Urinary bladder (tissue), 4 donors: ENCODE results near the gene SLC2A4. TPM values are rescaled to one million over a fixed set of nuclear protein-coding genes. Genes with fewer than 3 reads are reported as not detected.

Experiments
- DNase-seq: peaks from one replicate; pipeline ENCODE4 v3.0.0-alpha.2; 2015; ENCODE audit errors: extremely low spot score
- H3K27ac ChIP-seq: one replicate; pipeline ENCODE4 v1.5.1; 2013; ENCODE audit warnings: low read depth, mild to moderate bottlenecking, moderate library complexity
- H3K36me3 ChIP-seq: one replicate; pipeline ENCODE4 v1.6.1; 2013; ENCODE audit warnings: mild to moderate bottlenecking, moderate library complexity; ENCODE audit not compliant: insufficient read depth
- H3K4me1 ChIP-seq: one replicate; pipeline ENCODE4 v1.6.1; 2013; ENCODE audit warnings: mild to moderate bottlenecking, moderate library complexity; ENCODE audit not compliant: insufficient read depth
- H3K4me3 ChIP-seq: one replicate; pipeline ENCODE4 v1.5.1; 2013; ENCODE audit warnings: low read depth, low read length
- WGBS: extraction: QIAGEN DNeasy Blood & Tissue Kit; methylation state at CpG from one replicate; pipeline ENCODE4 v1.1.7; 2013; 5-methylcytosine and 5-hydroxymethylcytosine counted together
- polyA plus RNA-seq: library from polyadenylated mRNA; stranded (reverse); fragments of 200-250 nt; gene quantifications from one replicate; pipeline ENCODE4 v1.2.3, GENCODE V29; 2013
- total RNA-seq: library from RNA; depleted of rRNA; stranded (reverse); fragments of >200 nt; gene quantifications from one replicate; pipeline ENCODE4 v1.2.3, GENCODE V29; 2014
- donor health status: healthy with polysubstance abuse.
- donor health status: healthy.

The SLC2A4 gene
- total RNA-seq (11.6 TPM), polyA plus RNA-seq (66.1 TPM)

DNA sequence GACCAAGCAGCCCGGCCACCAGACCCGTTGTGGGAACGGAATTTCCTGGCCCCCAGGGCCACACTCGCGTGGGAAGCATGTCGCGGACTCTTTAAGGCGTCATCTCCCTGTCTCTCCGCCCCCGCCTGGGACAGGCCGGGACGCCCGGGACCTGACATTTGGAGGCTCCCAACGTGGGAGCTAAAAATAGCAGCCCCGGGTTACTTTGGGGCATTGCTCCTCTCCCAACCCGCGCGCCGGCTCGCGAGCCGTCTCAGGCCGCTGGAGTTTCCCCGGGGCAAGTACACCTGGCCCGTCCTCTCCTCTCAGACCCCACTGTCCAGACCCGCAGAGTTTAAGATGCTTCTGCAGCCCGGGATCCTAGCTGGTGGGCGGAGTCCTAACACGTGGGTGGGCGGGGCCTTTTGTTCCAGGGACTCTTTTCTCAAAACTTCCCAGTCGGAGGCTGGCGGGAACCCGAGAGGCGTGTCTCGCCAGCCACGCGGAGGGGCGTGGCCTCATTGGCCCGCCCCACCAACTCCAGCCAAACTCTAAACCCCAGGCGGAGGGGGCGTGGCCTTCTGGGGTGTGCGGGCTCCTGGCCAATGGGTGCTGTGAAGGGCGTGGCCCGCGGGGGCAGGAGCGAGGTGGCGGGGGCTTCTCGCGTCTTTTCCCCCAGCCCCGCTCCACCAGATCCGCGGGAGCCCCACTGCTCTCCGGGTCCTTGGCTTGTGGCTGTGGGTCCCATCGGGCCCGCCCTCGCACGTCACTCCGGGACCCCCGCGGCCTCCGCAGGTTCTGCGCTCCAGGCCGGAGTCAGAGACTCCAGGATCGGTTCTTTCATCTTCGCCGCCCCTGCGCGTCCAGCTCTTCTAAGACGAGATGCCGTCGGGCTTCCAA is at the start of gene SLC2A4:
Gene SLC2A4, plus strand, starts transcription at position 645 of the 879 bp plus-strand sequence. Its CDS starts 217 bp downstream, at position 862.
- Histone ChIP-seq H3K4me1 (no peaks in the 10 kb centered on the region), H3K27ac (peak within 1 kb of the TSS; percentile 62), H3K4me3 (peak within 1 kb of the TSS; percentile 45), H3K36me3 (no peaks in the 10 kb centered on the region)
- WGBS: under 1% methylated on average over 71 of the region's 71 CpGs
- DNase-seq: peak; percentile 79

DNA sequence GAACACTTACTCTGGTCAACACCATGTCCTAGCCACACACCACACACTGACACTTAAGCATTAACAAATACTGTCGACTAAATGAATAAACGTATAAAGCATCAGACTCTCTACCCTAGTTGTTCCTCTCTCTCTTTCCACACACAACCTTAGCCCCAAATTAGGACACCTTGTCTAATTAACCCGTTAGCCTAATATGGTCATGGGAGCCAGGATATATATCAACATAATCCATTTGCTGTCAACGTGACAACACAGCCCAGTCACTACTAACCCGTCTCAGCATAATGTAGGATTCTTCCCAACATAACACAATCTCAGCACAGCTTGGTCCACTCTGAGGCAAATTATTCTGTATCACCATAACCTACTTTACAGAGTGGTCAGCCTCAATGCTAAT is 49.4 kb upstream of the SLC2A4 start:
- Histone ChIP-seq H3K4me3 (no peak overlapping the region), H3K36me3 (peaks cover 7% of the 10 kb centered on the region), H3K4me1 (no peaks in the 10 kb centered on the region), H3K27ac (no peak overlapping the region)
- 73% methylated on average over 5 of the region's 5 CpGs for WGBS
- DNase-seq: no peak

DNA sequence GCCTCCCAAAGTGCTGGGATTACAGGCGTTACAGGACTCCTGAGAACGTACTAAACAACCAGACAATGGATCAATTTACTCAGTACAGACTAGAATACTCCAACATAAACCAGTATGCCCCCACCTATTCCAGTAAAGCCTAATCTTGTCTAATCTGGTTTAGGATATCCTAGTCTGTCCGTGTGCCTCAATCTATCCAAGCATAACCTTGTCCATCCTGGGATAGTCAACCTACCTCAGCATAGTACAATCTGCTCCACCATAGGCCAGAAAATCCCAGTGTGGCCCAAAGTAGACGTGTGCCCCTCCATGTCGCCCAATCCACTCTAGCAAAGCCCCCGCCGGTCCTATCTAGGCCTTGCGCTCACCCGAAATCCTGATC is 47.8 kb upstream of the SLC2A4 start:
- H3K4me1 ChIP-seq: no peaks in the 10 kb centered on the region

DNA sequence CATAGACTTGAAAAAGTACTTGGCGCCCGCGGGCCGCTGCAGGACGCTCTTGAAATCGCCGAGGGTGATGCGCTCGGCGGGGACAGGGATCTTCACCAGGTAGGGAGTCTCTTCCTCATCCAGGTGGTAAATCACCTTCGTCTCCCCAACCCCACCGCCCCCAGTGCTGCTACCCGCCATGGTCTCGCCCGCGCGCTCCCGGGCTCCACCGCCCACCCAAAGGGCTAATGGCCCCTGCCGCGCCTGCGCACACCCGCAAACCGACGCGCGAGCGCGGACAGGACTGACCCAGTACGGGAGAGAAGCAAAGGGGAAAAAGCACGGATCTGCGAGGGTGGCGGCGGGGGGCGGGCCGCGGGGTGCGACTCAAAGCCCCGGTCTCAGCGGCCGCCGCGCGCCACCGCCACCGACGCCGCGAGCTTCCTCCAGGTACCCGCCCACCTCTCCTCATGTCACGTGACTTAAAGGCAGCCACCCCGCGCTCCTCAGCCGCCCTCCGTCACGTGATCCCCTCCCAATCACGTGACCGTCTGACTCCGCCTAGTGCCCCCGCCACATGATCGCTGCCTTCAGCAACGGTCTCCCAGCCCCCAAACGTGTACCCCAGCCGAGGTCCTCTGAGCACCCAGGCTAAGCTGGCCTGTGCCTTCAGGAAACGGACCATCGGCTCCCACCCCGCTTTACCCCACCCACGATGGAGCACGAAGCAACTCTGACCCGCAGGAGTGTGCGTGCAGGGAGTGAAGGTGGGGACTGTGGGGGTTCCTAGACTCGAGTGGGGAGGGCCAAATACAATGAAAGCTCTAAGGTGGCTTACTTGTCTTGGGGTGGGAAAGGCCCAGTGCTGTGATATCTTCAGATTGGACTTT is 47.2 kb upstream of the SLC2A4 start, which contains the start of gene DVL2:
Gene DVL2, minus strand, starts transcription at position 435 of the 869 bp plus-strand sequence. Its CDS starts 255 bp downstream, at position 180.
- Histone ChIP-seq H3K4me1 (no peaks in the 10 kb centered on the region), H3K36me3 (peaks cover 4% of the 10 kb centered on the region), H3K4me3 (peak within 1 kb of the TSS; percentile 81), H3K27ac (peak within 1 kb of the TSS; percentile 90)
- peak; percentile 84 for DNase-seq
- WGBS: under 1% methylated on average over 72 of the region's 72 CpGs

More for the DNA sequence above, 47.8 kb upstream of the SLC2A4 start:
- WGBS: 2% methylated on average over 9 of the region's 9 CpGs
- Histone ChIP-seq H3K27ac (peak overlapping the region; percentile 90), H3K36me3 (peaks cover 7% of the 10 kb centered on the region), H3K4me3 (peak overlapping the region; percentile 81)
- no peak for DNase-seq

DNA sequence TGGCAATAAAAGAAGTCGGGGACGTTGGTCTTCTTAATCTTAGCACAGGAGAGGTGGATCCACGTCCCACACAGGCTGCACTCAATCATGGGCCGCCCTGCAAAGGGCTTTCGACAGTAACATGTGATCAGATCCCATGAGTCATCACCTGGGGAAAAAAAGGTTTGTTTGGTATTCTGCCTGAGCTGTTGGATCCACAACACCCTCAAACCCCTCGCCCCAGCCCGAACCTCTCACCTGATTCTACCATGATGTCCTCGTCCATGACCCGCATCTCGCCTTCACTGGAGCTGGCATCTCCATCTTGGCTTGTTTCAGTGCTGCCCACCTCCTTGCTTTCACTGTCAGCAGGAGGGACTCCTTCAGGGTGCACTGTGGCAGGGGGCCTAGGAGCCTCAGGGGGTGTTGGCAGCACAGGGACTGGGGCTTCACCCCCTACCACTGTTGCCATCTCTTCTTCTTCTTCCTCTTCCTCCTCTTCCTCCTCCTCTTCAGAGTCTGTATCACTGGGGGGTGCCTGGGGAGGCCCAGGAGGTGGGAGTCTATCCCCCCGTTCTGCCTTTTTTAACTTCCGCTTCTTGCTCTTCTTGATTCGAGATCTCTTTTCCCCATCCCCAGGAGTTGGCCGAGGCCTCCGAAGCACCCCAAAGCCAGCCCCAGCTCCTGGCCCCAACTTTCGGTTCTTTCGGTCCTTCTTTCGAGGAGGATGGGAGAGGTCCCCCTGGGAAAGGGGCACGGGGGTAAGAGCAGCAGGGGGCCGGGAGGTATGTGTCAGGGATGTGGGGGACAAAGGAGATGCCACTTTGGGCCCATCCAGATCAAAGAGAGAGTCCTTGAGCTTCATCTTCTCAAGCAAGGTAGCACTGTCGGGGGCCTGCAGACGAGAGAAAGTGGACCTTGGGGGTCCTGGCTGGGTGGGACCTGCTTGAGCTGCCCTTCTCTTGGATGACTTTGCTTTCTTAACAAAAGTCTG is 45.5 kb upstream of the SLC2A4 start:
- WGBS: 83% methylated on average over 22 of the region's 22 CpGs
- no peak for DNase-seq
- no peak overlapping the region for H3K4me3 ChIP-seq
- H3K36me3 ChIP-seq: no peaks in the 10 kb centered on the region
- H3K27ac ChIP-seq: no peak overlapping the region
- H3K4me1 ChIP-seq: no peaks in the 10 kb centered on the region

- no peaks in the 10 kb centered on the region for H3K4me1 ChIP-seq
- H3K27ac ChIP-seq: no peak overlapping the region
- WGBS: 85% methylated on average over 6 of the region's 6 CpGs
- H3K4me3 ChIP-seq: no peak overlapping the region
- no peaks in the 10 kb centered on the region for H3K36me3 ChIP-seq
- no peak for DNase-seq
These were observed 44.7 kb upstream of the SLC2A4 start for GRCh38 chr17:7236808-7237207.

GRCh38 chr17:7237266-7237760 is 44.2 kb upstream of the SLC2A4 start:
- DNase-seq: no peak
- H3K4me3 ChIP-seq: peak overlapping the region; percentile 92
- H3K36me3 ChIP-seq: no peaks in the 10 kb centered on the region
- H3K27ac ChIP-seq: peak overlapping the region; percentile 97
- H3K4me1 ChIP-seq: no peaks in the 10 kb centered on the region
- 32% methylated on average over 6 of the region's 6 CpGs for whole genome bisulfite sequencing

DNA sequence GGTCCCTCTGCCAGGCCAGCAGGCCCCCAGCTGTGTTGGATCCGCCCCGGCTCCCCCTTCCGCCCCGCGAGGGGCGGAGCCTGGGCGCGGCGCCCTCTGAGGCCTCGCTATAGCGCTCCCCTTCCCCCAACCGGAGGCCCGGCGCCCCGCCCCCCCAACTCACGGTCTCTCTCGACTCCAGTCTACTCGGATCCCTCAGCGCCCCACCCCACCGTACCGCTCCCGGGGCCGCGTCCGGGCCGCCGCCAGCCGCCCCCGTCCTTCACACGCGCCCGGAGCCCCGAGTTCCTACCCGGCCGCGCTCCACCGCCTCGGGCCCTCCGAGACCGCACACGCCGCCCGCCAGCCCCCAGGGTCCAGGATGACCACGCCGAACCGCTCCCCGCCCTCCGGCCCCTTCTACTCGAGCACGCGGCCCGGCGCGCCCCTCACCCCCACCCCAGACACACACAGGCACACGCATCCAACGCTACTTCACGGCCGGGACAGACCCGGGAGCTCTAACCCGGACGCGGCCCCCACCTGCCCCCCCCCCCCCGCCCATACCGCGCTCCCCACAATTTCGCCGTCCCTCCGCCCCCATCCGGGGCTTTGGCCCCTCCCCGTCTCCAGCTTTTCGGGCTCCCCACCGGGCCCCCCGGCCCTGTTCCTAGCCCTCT is 43.6 kb upstream of the SLC2A4 start:
- Histone ChIP-seq H3K36me3 (no peaks in the 10 kb centered on the region), H3K4me3 (peak overlapping the region; percentile 92), H3K4me1 (no peaks in the 10 kb centered on the region), H3K27ac (peak overlapping the region; percentile 97)
- no peak for DNase-seq
- WGBS: 1% methylated on average over 73 of the region's 73 CpGs

DNA sequence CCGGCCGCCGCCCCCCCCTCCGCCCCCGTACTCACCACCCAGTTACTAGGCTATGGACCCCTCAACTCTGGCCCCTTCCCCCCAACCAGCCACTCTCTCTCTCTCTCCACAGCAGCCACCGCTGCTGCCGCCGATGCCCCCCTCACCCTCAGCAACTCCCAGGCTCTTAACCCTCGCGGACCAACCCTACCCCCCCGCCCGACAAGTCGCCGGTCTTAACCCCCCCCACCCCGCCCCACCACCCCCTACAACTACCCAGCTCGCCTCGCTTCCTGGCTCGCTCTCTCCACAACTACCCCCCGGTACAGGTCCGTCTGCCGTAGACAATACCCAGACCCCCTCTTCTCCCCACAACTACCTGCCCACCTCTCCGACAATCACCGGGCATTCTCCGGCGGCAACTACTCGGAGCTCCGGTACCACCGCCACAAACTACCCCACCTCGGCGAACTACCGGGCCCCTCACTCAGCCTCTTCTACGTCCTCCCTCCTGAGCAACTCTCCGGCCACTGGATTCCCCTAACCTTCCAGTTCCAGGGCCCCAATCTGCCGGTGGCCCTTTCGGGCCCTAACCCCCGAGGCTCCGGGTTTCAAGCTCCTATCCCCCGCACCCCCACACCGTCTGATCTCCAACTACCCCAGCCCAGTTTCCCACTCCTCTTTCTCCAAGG is 43.0 kb upstream of the SLC2A4 start:
- Histone ChIP-seq H3K36me3 (no peaks in the 10 kb centered on the region), H3K4me1 (no peaks in the 10 kb centered on the region), H3K27ac (peak overlapping the region; percentile 97), H3K4me3 (peak overlapping the region; percentile 92)
- no peak for DNase-seq
- WGBS: 1% methylated on average over 39 of the region's 39 CpGs

GRCh38 chr17:7239091-7240027 is 42.2 kb upstream of the SLC2A4 start, which contains the start of gene PHF23:
TSS of gene PHF23 (minus strand) at chr17:7239457. CDS start at chr17:7239279, 178 bp downstream.
- H3K36me3 ChIP-seq: no peaks in the 10 kb centered on the region
- H3K4me3 ChIP-seq: peak within 1 kb of the TSS; percentile 92
- WGBS: 1% methylated on average over 72 of the region's 72 CpGs
- peak; percentile 99 for DNase-seq
- peak within 1 kb of the TSS; percentile 97 for H3K27ac ChIP-seq
- no peaks in the 10 kb centered on the region for H3K4me1 ChIP-seq

GRCh38 chr17:7240375-7240774 is 41.1 kb upstream of the SLC2A4 start:
- 69% methylated on average over 4 of the region's 4 CpGs for WGBS
- H3K4me1 ChIP-seq: no peaks in the 10 kb centered on the region
- H3K36me3 ChIP-seq: no peaks in the 10 kb centered on the region
- H3K4me3 ChIP-seq: no peak overlapping the region
- no peak overlapping the region for H3K27ac ChIP-seq
- DNase-seq: no peak
